Measurements from ENCODE around the gene UCN2. TPM values are rescaled to one million over a fixed set of nuclear protein-coding genes. Genes with fewer than 3 reads are reported as not detected.

The UCN2 gene
- total RNA-seq: 0.09 TPM in 1 of 2 replicates, not detected in the other

GRCh38 chr3:48563382-48563918, at the start of gene UCN2:
TSS of gene UCN2 (minus strand) at chr3:48563781. CDS start at chr3:48563124, 657 bp downstream.

GRCh38 chr3:48609088-48610005, 45.8 kb upstream of the UCN2 start, which contains the start of gene UQCRC1:
TSS of gene UQCRC1 (minus strand) at chr3:48609646. CDS start at chr3:48609620, 26 bp downstream.

GRCh38 chr3:48595075-48595525, 31.5 kb upstream of the UCN2 start, which contains the start of gene COL7A1:
TSS of gene COL7A1 (minus strand) at chr3:48595329. CDS start at chr3:48595159, 170 bp downstream.

GRCh38 chr3:48556796-48557626, 6.6 kb downstream of the UCN2 start, which contains the start of gene PFKFB4:
TSS of gene PFKFB4 (minus strand) at chr3:48556803. CDS start at chr3:48556777, 26 bp downstream.

Other genes with a start within 250 kb of the UCN2 start
- not detected in 2 replicates for gene SPINK8, start 230.1 kb downstream of the UCN2 start, total RNA-seq
- not detected in 2 replicates for gene FBXW12, start 191.6 kb downstream of the UCN2 start, total RNA-seq
- 25.7 and 34.4 TPM in 2 replicates for gene PLXNB1, start 133.7 kb downstream of the UCN2 start, total RNA-seq
- 15.4 and 23.6 TPM in 2 replicates for gene CCDC51, start 123.7 kb downstream of the UCN2 start, total RNA-seq
- 416 and 436 TPM in 2 replicates for gene TMA7, start 123.5 kb downstream of the UCN2 start, total RNA-seq
- 4.2 and 5.2 TPM in 2 replicates for gene ATRIP, start 117.0 kb downstream of the UCN2 start, total RNA-seq
- 153 and 189 TPM in 2 replicates for gene SHISA5, start 59.6 kb downstream of the UCN2 start, total RNA-seq
- gene PFKFB4, start 7.0 kb downstream of the UCN2 start, total RNA-seq: 5.5 and 15.9 TPM in 2 replicates
- gene COL7A1, start 31.5 kb upstream of the UCN2 start, total RNA-seq: 11.7 and 14.5 TPM in 2 replicates
- 166 and 222 TPM in 2 replicates for gene UQCRC1, start 45.9 kb upstream of the UCN2 start, total RNA-seq
- not detected in 2 replicates for gene TMEM89, start 58.0 kb upstream of the UCN2 start, total RNA-seq
- 18.0 and 29.3 TPM in 2 replicates for gene SLC26A6, start 71.7 kb upstream of the UCN2 start, total RNA-seq
- 1.8 and 2.2 TPM in 2 replicates for gene CELSR3, start 99.1 kb upstream of the UCN2 start, total RNA-seq
- gene NCKIPSD, start 122.1 kb upstream of the UCN2 start, total RNA-seq: 20.1 and 44.0 TPM in 2 replicates
- gene IP6K2, start 153.4 kb upstream of the UCN2 start, total RNA-seq: 57.9 and 73.9 TPM in 2 replicates